Renal pelvis (tissue), 4 donors: ENCODE data around the gene TEX52. TPM values are rescaled to one million over a fixed set of nuclear protein-coding genes. Genes with fewer than 3 reads are reported as not detected.
A peak's percentile ranks its signal among the peaks of the same experiment; 100 is the strongest.
"Not testable (repeated sequence)": the region's sequence is repeated elsewhere in the genome, so short reads cannot be mapped to it uniquely, and the experiment has no call there.

Source experiments
- DNase-seq: peaks from one replicate; pipeline ENCODE4 v3.0.0-alpha.2; 2013
- polyA plus RNA-seq, 3 donors: library from polyadenylated mRNA; unstranded; fragments of 120-200 nt; gene quantifications; one replicate each; pipeline ENCODE4 v1.2.1, GENCODE V29; 2013; ENCODE audit not compliant: insufficient read length in 3 of 3

The TEX52 gene
- polyA plus RNA-seq, 3 donors, result 0.60 to 3.9 (median 2.2) TPM

- not testable (repeated sequence) for DNase-seq
Measured at GRCh38 chr12:2868986-2869632, 12.3 kb upstream of the TEX52 start.

GRCh38 chr12:2864198-2864597, 7.4 kb upstream of the TEX52 start:
- no peak for DNase-seq

GRCh38 chr12:2863402-2863801, 6.6 kb upstream of the TEX52 start:
- not testable (repeated sequence) for DNase-seq

GRCh38 chr12:2862876-2863275, 6.0 kb upstream of the TEX52 start:
- no peak for DNase-seq

GRCh38 chr12:2860170-2860569, 3.3 kb upstream of the TEX52 start:
- no peak for DNase-seq

- DNase-seq, result no peak
Measured at GRCh38 chr12:2858944-2859421, 2.1 kb upstream of the TEX52 start.

- DNase-seq, result no peak
Measured at GRCh38 chr12:2858334-2858733, 1.5 kb upstream of the TEX52 start.

GRCh38 chr12:2857576-2857975, 737 bp upstream of the TEX52 start:
- DNase-seq, result no peak

- DNase-seq, result no peak
Measured at GRCh38 chr12:2856051-2856450, 788 bp downstream of the TEX52 start.

GRCh38 chr12:2855546-2855945, 1.3 kb downstream of the TEX52 start:
- no peak for DNase-seq

GRCh38 chr12:2854669-2855453, 2.0 kb downstream of the TEX52 start:
- DNase-seq, result no peak

GRCh38 chr12:2853626-2854025, 3.2 kb downstream of the TEX52 start:
- peak; percentile 78 for DNase-seq

- DNase-seq, result no peak
Measured at GRCh38 chr12:2851931-2852330, 4.9 kb downstream of the TEX52 start.

- no peak for DNase-seq
Measured at GRCh38 chr12:2845280-2845679, 11.6 kb downstream of the TEX52 start.

- no peak for DNase-seq
Measured at GRCh38 chr12:2844786-2845185, 12.1 kb downstream of the TEX52 start.

GRCh38 chr12:2842948-2843347, 13.9 kb downstream of the TEX52 start:
- DNase-seq, result no peak

GRCh38 chr12:2841056-2841650, 15.7 kb downstream of the TEX52 start:
- no peak for DNase-seq

GRCh38 chr12:2836574-2836973, 20.3 kb downstream of the TEX52 start:
- DNase-seq, result no peak

GRCh38 chr12:2835691-2836403, 21.0 kb downstream of the TEX52 start:
- no peak for DNase-seq

- DNase-seq, result peak; percentile 84
Measured at GRCh38 chr12:2834581-2835491, 22.0 kb downstream of the TEX52 start, which contains the start of gene NRIP2. Gene NRIP2, minus strand, starts transcription at chr12:2835035. Its CDS starts 52 bp downstream, at chr12:2834983.

GRCh38 chr12:2833810-2834209, 23.0 kb downstream of the TEX52 start:
- DNase-seq, result no peak
